ENCODE data around the gene MAML1.
"Not testable (repeated sequence)": the region's sequence is repeated elsewhere in the genome, so short reads cannot be mapped to it uniquely, and the experiment has no call there.

The MAML1 gene

DNA sequence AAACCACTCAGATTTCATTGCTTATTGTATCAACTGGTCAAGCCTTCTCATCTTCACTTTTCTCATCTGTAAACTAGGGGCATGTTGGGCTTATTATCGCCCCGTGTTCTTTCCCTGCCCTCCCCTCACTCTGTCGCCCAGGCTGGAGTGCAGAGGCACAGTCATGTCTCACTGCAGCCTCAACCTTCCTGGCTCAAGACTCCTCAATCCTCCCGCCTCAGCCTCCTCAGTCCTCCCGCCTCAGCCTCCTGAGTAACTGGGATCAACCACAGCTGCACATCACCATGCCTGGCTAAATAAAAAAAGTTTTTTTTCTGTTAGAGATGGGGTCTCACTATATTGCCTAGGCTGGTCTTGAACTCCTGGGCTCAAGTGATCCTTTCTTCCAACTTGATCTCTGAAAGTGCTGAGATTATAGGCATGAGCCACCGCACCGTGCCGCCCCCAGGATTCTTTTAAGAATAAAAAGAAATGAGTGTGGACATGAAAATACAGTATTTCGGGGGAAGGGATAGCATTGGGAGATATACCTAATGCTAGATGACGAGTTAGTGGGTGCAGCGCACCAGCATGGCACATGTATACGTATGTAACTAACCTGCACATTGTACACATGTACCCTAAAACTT is 2.0 kb downstream of the MAML1 start:
- DNase-seq = no peak

DNA sequence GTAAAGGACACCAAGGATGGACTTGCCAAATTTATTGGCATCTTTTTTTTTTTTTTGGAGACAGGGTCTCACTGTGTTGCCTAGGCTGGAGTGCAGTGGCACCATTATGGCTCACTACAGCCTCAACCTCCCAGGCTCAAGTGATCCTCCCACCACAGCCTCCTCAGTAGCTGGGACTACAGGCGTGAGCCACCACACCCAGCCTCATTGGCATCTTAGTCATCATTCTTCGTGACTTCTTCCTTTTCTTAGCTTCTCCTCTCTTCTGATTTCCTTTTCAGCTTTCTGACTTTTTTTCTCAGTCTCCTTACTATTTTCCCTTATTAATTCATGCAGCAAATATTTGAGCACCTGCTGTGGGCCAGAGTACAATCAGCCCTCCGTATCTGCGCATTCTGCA is 6.1 kb downstream of the MAML1 start:
- DNase-seq = no peak

DNA sequence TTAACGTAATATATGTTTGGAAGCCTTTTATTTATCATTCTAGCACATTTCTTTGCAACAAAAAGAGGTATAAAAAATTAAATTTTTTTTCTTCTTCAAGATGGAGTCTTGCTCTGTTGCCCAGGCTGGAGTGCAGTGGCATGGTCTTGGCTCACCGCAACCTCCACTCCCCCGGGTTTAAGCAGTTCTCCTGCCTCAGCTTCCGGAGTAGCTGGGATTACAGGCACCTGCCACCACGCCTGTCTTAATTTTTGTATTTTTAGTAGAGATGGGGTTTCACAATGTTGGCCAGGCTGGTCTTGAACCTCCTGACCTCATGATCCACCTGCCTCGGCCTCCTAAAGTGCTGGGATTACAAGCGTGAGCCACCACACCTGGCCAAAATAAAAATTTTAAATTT is 11.5 kb downstream of the MAML1 start:
- DNase-seq = not testable (repeated sequence)

DNA sequence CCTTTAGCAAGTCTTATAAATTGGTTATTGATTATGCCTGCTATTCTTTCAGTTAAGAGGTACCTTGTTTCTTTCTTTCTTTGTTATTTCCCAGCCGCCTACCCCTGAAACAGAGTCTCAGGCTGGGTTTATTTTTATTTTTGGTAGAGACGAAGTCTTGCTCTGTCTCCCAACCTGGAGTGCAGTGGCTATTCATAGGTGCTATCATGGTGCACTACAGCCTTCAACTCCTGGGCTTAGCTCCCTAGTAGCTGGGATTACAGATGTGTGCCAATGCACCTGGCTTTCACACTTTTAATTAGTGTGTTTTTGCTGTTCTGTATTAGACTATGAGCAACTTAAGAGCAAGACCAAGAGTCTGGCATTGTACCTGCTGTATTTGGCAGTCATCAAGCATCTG is 14.2 kb downstream of the MAML1 start:
- no peak for DNase-seq

DNA sequence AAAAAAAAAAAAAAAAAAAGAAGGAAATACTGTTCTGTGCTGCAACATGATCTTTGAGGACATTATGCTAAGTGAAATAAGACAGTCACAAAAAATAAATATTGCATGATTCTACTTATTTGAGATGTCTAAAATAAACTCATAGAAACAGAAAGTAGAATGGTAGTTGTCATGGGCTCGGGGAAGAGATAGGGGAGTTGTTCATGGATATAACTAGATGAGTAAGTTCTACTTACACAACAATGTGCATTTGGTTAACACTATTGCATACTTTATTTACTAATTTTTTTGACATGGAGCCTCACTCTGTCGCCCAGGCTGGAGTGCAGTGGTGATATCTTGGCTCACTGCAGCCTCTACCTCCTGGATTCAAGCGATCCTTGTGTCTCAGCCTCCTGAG is 15.2 kb downstream of the MAML1 start:
- DNase-seq = no peak

DNA sequence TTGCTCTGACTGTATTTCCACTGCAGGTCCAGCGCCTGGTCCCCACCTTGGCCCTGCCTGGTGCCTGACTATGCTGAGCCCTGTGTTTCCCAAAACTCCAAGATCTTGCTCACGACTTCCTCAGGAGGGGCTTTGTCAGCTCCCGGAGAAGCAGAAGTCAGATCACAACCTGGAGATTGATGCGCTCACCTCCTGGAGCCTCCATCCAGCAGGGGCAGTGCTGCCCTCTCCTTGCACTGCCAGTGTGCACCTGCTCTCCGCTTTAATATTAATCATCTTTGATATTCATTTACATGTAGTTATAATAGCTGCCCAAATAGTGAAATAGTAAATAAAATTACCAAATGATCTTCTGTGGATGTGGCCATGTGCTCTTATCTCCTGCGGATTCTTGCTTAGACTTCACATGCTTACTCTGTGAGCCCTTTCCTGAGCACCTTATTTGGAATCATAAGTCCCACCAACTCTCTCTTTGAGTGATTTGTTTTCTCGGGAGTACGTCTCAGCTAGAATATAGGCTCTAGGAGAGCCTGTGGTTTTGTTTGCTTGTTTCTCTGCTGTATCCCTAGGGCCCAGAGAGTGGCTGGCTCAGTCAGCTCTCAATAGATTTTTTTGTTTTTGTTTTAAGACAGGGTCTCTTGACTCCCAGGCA is 17.4 kb downstream of the MAML1 start:
- no peak for DNase-seq

DNA sequence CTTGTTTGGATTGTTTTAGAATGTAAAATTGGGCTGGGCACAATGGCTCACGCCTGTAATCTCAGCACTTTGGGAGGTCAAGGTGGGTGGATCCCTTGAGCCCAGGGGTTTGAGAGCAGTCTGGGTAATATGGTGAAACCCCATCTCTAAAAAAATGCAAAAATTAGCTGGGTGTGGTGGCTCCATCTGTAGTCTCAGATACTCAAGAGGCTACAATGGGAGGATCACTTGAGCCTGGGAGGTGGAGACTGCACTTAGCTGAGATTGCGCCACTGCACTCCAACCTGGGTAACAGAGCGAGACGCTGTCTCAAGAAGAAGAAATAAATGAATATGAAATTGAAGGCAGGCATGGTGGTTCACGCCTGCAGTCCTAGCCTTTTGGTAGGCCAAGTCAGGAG is 21.3 kb downstream of the MAML1 start:
- DNase-seq = no peak

DNA sequence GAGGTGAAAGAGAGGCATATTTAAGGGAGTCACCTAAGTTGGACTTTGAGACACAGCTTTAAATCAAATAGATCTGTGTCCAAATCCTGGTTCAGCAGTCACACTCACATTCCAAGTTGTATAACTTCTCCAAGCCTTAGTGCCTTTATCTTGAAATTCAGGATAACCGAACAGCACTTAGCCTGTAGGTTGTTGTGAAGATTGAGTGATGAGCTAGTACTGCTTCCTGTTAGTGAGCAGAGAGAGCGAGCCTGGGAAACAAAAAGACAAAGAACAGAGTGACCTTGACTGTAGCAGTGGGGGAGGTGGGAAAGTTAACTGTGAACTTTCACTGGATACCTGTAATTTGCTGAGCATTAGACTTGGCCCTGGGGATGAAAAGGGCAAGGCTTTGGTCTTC is 22.4 kb downstream of the MAML1 start:
- DNase-seq = no peak

DNA sequence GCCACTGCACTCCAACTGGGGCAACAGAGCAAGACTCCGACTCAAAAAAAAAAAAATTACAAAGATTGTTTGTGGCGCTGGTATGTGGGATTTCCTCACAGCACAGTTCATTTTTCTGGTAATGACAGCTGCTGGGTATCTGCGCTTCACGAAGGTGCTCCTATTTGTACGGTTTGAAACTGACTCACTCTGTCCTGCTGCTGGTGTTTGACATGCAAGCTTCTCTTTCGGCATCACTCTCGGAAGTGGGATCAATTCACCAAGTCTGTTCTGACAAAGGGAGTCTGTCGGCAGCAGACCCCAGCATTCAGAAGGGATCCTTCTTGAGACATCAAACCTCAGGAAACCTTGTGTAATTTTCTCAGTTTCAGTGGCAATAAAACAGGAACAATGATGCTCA is 26.3 kb downstream of the MAML1 start:
- DNase-seq = no peak

DNA sequence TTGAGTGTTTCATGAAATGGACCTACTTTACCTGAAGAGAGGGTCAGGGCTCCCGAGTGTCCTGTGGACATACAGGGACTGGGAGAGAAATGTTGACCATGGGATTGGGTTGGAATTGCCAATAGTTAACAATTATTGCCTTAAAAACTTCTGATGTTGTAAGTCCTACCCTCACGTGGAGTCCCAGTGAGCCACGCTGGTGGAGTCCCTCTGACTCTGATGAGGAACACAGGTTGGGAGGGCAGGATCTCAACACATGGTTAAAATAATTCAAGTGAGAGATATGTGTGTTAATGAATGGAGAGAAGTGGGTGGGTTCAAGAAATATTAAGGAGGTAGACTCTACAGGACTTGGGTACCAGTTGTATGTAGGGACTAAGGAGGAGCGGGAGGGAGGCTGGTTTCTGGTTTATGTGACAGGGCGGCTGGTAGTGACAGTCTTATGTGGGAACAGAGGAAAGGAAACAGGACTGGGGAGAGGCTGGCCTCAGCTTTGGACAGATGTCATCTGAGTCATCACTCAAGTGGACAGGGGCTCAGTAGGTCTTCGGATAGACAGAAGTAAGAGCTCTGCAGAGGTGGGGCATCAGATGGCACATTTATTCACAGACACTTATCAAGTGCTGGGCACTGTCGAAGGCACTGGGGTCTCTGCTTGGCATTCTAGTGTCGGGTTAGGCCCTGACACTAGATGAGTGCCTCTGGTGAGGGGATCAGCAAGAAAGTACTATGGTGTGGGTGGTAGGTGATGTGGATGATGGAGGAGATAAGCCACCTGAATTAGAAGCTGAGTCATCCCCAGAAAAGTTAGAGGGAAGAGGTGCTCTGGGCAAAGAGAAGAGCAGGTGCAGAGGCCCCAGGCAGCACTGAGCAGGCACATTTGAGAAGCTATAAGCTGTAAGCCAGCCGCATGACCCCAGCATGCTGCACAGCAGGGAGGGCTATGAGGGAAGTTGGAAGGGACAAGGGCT is 27.2 kb downstream of the MAML1 start:
- peak; percentile 32 for DNase-seq

DNA sequence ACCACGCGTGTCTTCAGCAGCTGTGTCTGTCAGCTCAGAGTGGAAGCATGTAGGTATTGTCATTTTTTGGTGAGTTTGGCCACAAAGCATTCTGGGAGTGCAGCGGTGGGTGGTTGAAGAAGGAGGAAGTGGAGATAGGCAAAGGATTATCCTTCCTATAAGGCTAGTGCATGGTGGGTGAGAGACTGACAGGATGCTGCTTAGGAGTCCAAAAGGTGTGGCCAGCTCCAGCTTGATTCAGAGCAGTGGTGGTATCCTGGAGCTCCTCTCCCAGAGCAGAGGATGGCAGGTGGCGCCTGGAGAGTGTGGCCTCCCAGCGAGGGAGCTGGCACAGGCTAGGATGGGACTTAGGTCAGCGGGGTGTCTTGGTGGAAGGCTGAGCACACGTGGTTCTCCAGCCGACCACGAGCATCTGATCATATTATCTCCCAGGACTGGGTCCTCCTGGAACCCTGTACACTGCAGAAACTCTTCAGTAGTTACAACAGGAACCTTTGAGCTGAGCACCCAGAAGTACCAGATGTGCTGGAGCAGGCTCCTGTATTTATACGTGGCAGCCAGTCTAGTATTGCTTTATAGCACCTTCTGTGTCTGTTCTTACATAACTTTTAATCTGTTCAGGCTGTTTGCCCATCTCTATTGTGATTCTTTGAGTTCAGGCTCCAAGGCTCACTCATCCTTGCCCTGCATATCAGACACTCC is 29.6 kb downstream of the MAML1 start:
- DNase-seq = peak; percentile 11

DNA sequence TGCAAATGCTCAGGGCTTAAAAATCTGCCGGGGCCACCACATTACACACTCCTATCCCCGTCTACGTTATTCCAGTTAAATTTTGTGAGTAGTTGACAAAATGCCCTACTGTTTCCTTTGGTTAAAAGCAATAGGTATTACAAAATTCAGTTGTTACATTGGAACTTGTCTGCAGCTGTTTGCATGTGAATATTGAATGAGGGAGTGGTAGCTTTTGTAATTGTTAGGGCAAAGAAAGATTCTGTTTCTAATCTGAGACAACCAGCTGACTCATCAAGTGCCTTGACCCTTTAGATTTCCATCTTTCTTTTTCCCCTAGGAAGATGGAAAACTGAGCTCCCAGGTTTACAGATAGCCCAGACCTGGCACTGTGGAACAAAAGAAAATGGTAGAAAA is 30.2 kb downstream of the MAML1 start:
- DNase-seq = no peak

DNA sequence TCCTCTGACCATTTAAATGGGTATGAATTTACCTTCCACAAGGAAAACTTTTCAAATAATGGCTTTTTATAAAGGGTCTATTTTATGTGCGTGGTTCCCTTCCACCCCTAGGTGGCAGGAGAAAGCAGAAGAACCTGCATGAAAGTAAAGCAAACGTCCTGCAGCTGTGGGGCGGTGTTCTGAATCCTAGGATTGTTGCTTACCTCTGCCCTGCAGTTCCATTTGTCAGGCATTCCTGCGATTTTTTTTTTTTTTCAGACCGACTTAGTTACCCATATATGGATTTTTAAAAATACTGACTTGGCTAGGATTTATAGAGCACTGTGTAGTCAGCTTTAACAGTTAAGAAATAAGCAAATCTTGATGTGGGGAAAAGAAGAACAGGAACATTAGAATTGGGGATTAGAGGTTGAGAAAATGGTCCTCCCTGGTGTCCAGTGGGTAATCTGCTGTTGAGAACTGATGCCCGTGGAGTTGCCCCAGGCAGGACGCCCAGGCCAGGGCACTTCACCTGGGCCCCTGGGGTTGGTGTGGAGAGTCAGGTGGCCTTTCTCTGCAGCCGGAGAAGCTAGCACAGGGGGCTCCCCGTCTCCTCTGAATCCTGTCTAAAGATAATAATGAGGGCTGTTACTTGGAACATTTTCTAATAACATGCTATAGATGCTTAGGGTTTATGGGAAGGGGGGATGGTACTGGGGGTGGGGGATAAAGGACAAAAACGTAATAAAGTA is 30.8 kb downstream of the MAML1 start:
- peak; percentile 57 for DNase-seq

DNA sequence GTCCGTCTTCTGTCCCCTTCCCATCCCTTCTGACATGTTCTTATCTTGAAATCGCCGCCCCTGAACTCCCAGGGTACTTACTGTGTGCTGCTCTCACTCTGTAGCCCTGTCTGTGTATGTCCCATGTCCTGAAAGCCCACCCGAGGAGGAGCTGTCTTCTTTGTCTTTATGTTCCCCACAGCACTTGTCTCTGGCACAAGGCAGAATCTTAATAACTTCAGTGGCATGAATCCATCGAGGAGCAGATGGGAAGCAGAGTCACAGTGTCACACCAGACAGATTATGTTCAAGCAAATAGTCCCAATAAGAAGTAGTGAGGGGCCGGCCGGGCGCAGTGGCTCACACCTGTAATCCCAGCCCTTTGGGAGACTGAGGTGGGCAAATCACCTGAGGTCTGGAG is 31.4 kb downstream of the MAML1 start:
- no peak for DNase-seq

DNA sequence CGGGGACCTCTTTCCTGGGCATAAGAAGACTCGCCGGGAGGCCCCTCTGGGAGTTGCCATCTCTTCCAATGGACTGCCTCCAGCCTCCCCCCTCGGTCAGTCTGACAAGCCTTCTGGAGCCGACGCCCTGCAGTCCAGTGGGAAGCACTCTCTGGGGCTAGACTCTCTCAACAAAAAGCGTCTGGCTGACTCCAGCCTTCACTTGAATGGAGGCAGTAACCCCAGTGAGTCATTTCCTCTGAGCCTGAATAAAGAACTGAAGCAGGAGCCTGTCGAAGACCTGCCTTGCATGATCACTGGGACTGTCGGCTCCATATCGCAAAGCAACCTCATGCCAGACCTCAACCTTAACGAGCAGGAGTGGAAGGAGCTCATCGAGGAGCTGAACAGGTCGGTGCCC is 32.8 kb downstream of the MAML1 start:
- no peak for DNase-seq

DNA sequence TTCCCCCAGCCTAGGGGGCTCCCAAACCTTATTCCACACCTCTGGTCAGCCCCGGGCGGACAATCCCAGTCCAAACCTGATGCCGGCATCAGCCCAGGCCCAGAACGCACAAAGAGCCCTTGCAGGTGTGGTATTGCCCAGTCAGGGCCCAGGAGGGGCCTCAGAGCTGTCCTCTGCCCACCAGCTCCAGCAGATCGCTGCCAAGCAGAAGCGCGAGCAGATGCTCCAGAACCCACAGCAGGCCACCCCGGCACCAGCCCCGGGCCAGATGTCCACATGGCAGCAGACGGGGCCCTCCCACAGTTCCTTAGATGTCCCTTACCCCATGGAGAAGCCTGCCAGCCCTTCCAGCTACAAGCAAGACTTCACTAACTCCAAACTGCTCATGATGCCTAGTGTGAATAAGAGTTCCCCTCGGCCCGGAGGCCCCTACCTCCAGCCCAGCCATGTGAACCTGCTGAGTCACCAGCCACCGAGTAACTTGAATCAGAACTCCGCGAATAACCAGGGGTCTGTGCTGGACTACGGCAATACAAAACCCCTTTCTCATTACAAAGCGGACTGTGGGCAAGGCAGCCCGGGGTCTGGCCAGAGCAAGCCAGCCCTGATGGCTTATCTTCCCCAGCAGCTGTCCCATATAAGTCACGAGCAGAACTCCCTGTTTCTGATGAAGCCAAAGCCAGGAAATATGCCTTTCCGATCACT is 33.6 kb downstream of the MAML1 start:
- no peak for DNase-seq

DNA sequence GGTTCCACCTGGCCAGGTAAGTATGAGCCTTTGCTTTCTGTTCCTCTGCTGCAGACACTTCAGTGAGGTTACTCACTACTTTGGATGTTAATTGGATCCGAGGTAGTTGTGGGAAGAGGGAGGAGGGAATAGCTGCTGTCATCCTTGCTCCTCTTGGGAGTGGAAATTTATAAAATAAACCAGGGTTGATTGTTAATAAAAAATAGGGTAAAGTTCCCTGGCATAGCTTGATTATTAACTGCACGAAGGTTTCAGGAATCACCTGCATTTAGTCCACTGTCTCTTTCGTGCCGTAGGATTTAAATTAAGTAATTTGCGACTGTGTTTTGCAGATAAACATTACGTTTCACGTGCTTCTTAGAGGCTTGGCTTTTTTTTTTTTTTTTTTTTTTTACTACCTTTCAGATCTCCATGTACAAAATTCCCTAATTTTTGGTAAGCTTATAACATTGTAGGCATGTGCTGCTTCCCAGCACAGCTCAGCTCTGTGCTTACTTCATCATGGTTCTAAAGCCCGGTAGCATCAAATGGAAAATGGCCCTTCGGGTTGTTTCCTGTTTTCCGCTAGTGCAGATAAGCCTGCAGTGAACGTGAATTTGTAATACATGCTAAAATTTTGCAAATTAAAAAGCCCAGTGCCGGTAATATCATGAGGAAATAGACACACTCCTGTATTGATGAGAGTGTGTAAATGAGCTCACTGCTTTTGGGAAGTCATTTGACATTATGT is 34.3 kb downstream of the MAML1 start:
- no peak for DNase-seq

DNA sequence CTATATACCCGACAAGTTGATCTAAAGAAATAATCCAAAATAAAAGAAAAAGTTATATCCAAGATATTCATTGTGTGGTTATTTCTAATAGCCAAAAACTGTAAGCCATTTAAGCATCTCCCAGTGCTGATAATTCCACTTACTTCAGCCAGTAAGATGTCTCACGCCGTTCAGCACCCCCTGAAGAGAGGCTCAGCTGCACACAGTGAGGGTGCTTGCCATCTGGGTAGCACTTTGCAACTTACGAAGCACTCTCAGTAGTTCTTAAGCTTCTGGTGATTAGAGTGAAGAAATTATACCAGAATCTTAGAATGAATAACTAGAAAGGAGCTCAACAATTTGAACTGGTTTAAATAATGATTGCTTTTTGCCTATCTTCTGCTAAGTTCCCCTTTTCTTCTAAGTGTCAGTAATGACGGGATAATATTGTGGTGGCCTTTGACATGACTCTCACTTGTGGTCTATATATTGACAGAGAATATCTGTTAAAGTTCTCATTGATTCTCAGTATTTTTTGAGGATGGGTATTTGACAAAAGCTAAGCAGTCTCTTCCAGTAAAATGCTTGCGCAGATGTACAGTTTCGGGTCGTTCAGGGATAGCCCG is 35.0 kb downstream of the MAML1 start:
- DNase-seq = no peak

DNA sequence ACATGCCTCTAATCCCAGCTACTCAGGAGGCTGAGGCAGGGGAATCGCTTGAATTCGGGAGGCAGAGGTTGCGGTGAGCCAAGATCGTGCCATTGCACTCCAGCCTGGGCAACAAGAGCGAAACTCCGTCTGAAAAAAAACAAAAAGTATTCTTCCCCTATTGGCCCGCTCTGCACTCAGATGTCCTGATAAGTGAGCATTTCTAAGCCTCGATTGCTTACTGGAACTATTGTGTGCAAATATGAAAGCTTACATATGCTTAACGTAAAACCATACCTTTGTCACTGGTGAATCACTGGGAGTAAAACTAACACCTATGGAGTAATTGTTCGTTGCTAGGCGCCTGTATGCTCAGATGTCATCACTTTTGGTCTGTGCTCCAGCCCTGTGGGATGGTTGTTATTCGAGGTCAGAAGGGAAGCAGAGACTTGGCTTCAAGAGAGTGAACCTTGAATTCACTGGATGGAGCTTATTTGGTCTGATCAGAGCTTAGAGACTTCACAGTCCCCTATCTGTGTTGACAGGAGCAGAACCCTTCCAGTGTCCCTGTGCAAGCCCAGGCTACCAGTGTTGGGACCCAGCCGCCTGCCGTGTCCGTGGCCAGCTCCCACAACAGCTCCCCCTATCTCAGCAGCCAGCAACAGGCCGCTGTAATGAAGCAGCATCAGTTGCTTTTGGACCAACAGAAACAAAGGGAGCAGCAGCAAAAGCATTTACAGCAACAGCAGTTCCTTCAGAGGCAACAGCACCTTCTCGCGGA is 35.9 kb downstream of the MAML1 start:
- no peak for DNase-seq

DNA sequence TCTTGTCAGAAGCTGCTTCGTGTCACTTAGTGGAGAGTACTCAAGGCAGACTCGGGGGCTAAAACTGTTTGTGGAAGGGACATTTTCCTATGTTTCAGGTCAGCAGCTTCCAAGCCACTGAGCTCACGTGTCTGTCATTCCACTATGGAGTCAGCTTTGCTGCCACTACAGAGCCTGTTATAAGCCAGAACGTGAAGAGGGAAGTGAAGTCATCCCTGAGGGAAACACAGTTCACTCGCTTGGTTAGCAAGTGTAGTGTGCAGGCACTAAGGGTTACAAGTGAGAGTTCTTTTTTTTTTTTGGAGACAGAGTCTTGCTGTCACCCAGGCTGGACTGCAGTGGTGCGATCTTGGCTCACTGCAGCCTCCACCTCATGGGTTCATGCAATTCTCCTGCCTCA is 36.6 kb downstream of the MAML1 start:
- DNase-seq = no peak
